ENCODE measurements around the gene HUWE1. TPM values are rescaled to one million over a fixed set of nuclear protein-coding genes. Genes with fewer than 3 reads are reported as not detected.

The HUWE1 gene
- total and polyA plus RNA-seq, 7 donors, result 34.4 to 253 (median 132) TPM

GRCh38 chrX:53637479-53637878 is 49.0 kb downstream of the HUWE1 start:
- peak in 1 of 4 donors; percentile 79 for ATAC-seq

GRCh38 chrX:53631156-53631555 is 55.4 kb downstream of the HUWE1 start:
- no peaks in the 10 kb centered on the region for H3K4me1 ChIP-seq
- DNase-seq (no peak), ATAC-seq (no peak)
- 81 to 86% (median 86%) methylated on average over 2 of the region's 2 CpGs for WGBS, 3 donors
- no peaks in the 10 kb centered on the region for H3K9me3 ChIP-seq
- no peak overlapping the region for H3K4me3 ChIP-seq
- H3K27ac ChIP-seq, result no peak overlapping the region
- intact Hi-C loops (cut with DNase I), result no loop called here
- TF ChIP-seq, protein P1, sequence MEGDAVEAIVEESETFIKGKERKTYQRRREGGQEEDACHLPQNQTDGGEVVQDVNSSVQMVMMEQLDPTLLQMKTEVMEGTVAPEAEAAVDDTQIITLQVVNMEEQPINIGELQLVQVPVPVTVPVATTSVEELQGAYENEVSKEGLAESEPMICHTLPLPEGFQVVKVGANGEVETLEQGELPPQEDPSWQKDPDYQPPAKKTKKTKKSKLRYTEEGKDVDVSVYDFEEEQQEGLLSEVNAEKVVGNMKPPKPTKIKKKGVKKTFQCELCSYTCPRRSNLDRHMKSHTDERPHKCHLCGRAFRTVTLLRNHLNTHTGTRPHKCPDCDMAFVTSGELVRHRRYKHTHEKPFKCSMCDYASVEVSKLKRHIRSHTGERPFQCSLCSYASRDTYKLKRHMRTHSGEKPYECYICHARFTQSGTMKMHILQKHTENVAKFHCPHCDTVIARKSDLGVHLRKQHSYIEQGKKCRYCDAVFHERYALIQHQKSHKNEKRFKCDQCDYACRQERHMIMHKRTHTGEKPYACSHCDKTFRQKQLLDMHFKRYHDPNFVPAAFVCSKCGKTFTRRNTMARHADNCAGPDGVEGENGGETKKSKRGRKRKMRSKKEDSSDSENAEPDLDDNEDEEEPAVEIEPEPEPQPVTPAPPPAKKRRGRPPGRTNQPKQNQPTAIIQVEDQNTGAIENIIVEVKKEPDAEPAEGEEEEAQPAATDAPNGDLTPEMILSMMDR (IDR thresholded peaks at IDR 0.05), result no peak
- H3K27me3 ChIP-seq (ENCODE audit: insufficient read depth in 3 of 3, low read length in 2 of 3), result peaks cover 0 to 4% (median 0%) of the 10 kb centered on the region in 3 donors
- peaks cover 2 to 80% of the 10 kb centered on the region in 2 donors for H3K36me3 ChIP-seq (ENCODE audit: insufficient read depth in 1 of 2, low read depth in 1 of 2)

More at GRCh38 chrX:53637479-53637878, 49.0 kb downstream of the HUWE1 start:
- 26 to 45% (median 42%) methylated on average over 2 of the region's 2 CpGs for WGBS, 3 donors
- H3K4me3 ChIP-seq, result no peak overlapping the region
- H3K9me3 ChIP-seq, result peaks cover 11% of the 10 kb centered on the region
- peaks cover 0 to 8% (median 0%) of the 10 kb centered on the region in 3 donors for H3K27me3 ChIP-seq (ENCODE audit: insufficient read depth in 3 of 3, low read length in 2 of 3)
- H3K4me1 ChIP-seq, result no peaks in the 10 kb centered on the region
- peak overlapping the region; percentile 47 for H3K27ac ChIP-seq
- TF ChIP-seq, protein P1 (IDR thresholded peaks at IDR 0.05), result no peak
- intact Hi-C loops (cut with DNase I), result no loop called here
- peaks cover 0 to 53% of the 10 kb centered on the region in 2 donors for H3K36me3 ChIP-seq (ENCODE audit: insufficient read depth in 1 of 2, low read depth in 1 of 2)
- DNase-seq, result no peak

DNA sequence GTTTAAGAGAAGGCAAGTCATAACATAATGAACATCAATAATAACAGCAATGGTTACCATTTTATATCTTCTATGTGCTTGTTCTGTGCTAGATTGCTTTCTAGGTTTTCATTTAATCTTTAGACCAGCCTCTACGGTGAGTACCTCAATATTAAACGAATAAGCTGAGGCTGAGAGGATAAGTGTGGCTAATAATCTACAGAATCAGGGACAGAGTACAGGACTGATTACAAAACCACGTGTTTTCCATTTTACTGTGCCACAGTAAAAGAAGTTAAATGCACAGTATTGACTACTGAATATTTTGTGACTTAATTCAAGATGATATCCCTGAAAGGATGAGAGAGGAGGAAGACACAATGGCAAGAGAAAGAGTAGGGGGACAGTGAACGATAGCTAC is 56.3 kb downstream of the HUWE1 start:
- ATAC-seq (no peak), DNase-seq (no peak)
- TF ChIP-seq, protein P1 (IDR thresholded peaks at IDR 0.05), result no peak
- H3K4me3 ChIP-seq, result no peak overlapping the region
- no peaks in the 10 kb centered on the region for H3K9me3 ChIP-seq
- H3K36me3 ChIP-seq (ENCODE audit: insufficient read depth in 1 of 2, low read depth in 1 of 2), result peaks cover 5 to 88% of the 10 kb centered on the region in 2 donors
- no peaks in the 10 kb centered on the region for H3K4me1 ChIP-seq
- no peaks in the 10 kb centered on the region for H3K27me3 ChIP-seq (ENCODE audit: insufficient read depth in 3 of 3, low read length in 2 of 3)
- intact Hi-C loops (cut with DNase I), result no loop called here
- H3K27ac ChIP-seq, result no peak overlapping the region
- 73 to 81% (median 78%) methylated on average over 4 of the region's 4 CpGs for WGBS, 3 donors

DNA sequence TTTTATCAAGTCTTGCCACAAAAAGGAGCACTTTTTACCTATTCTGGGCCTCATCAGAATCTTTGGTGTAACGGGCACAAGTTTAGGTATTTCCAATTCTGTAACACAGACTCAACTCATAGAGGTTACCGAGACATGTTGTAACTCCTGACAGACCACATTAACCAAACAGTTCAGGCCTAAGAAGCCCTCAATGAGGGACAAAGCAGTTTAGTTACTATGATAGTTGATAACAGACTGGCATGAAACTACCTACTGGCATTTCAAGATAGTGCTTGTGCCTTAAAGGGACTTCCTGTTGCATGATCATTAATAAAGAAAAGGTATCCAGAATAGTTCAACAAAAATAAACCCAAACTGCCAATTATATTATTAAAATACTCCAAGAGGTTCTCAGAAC is 64.1 kb downstream of the HUWE1 start:
- no peaks in the 10 kb centered on the region for H3K9me3 ChIP-seq
- no peaks in the 10 kb centered on the region for H3K4me1 ChIP-seq
- TF ChIP-seq, protein P1 (IDR thresholded peaks at IDR 0.05), result no peak
- no peak overlapping the region for H3K4me3 ChIP-seq
- peaks cover 9 to 96% of the 10 kb centered on the region in 2 donors for H3K36me3 ChIP-seq (ENCODE audit: insufficient read depth in 1 of 2, low read depth in 1 of 2)
- intact Hi-C loops (cut with DNase I), result no loop called here
- no peak for ATAC-seq
- WGBS, 3 donors, result 82 to 95% (median 92%) methylated on average over 2 of the region's 2 CpGs
- H3K27me3 ChIP-seq (ENCODE audit: insufficient read depth in 3 of 3, low read length in 2 of 3), result peaks cover 0 to 6% (median 0%) of the 10 kb centered on the region in 3 donors
- no peak overlapping the region for H3K27ac ChIP-seq
- no peak for DNase-seq

DNA sequence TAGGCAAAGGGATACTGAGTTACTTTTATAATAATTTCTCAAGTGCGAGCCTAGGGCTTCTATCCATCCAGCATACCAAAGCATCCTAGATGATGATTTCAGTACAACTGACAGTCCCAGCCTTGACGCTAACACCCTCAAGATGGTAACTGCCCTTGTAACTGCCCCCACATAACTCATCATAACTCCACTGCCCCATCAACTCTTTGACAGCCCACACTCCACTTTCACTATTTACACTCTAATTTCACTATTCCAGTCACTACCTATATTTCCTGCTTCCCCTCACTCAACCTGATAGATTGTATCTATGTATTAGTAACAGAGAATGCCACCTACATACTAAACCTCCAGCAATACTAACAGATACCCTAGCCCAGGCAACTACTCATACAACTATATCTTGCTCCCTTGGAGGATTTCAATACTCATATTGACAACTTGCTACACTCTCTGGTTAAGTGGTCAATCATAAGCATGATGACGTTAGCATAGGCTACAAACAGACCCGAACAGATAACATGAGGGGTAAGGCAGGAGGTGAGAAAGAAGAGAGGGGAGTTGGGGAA is 65.0 kb downstream of the HUWE1 start:
- DNase-seq (no peak), ATAC-seq (no peak)
- no peak overlapping the region for H3K27ac ChIP-seq
- intact Hi-C loops (cut with DNase I), result no loop called here
- H3K4me1 ChIP-seq, result no peaks in the 10 kb centered on the region
- H3K9me3 ChIP-seq, result no peaks in the 10 kb centered on the region
- TF ChIP-seq, protein P1 (IDR thresholded peaks at IDR 0.05), result no peak
- H3K4me3 ChIP-seq, result no peak overlapping the region
- peaks cover 0 to 6% (median 0%) of the 10 kb centered on the region in 3 donors for H3K27me3 ChIP-seq (ENCODE audit: insufficient read depth in 3 of 3, low read length in 2 of 3)
- peaks cover 7 to 96% of the 10 kb centered on the region in 2 donors for H3K36me3 ChIP-seq (ENCODE audit: insufficient read depth in 1 of 2, low read depth in 1 of 2)
- 81 to 93% (median 91%) methylated on average over 4 of the region's 4 CpGs for WGBS, 3 donors

Measured in psoas muscle (tissue), 8 donors.